MM.1S (cell line): ENCODE data around the gene RBM43.

Source experiments
- CTCF ChIP-seq: fragments of 300-600 bp; sonication (generic); IDR thresholded peaks from 2 replicates; pipeline ENCODE4 v1.5.1; 2016; ENCODE audit warnings: antibody characterized with exemption, low read length, mixed read lengths
- EZH2 ChIP-seq: fragments of 300-600 bp; sonication (generic); optimal IDR thresholded peaks from 2 replicates; pipeline ENCODE3; 2017; ENCODE audit warnings: low read depth, mild to moderate bottlenecking, antibody characterized with exemption, low read length, mixed read lengths

DNA sequence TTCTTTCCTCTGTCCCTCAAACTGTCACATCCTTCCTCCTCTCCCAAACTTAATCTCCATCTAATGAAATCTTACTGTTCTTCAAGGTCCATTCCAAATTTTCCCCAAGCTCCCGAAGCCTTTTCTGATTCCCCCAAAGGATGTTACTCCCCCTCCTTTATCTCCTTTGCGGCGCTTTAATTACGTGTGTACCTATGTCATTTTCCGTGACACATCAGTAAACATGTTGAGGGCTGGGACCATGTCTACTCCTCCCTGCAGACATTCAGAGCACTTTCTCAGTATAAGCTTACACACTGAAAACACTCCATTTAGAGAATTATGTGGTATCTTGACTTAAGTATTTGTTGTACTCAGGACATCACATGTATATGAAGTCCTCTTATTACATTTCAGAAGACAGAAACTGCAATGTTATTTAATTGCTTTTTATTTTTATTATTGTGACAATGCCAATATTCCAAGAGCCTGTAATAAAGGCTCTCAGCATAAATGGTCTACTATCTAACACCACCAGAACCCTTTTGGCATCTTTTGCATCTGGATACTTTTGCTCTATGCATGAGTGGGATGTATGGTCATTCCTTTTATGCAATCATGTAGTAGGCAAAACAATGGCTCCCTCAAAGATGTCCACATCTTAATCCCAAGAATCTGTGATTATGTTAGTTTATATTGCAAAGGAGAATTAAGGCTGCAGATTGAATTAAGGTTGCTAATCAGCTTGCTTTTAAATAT, 26.0 kb upstream of the RBM43 start:
- TF ChIP-seq CTCF (no peak), EZH2 (no peak)
